LNCaP clone FGC (cell line): ENCODE results near the gene SHANK1.

Source experiments
- DNase-seq: peaks from one replicate; pipeline ENCODE4 v3.0.0-alpha.2; 2011; ENCODE audit warnings: low read depth
- H3K4me3 ChIP-seq: 2 replicates; pipeline ENCODE4 v1.5.1; 2011; ENCODE audit warnings: mild to moderate bottlenecking, low read depth, low read length, control low read depth
- TF ChIP-seq, protein P1 (sequence below): IDR thresholded peaks from 2 replicates; pipeline ENCODE4 v1.5.1; 2012; ENCODE audit warnings: mild to moderate bottlenecking; ENCODE audit not compliant: control insufficient read depth, insufficient read depth; ENCODE audit errors: extremely low read depth

SHANK1 gene

DNA sequence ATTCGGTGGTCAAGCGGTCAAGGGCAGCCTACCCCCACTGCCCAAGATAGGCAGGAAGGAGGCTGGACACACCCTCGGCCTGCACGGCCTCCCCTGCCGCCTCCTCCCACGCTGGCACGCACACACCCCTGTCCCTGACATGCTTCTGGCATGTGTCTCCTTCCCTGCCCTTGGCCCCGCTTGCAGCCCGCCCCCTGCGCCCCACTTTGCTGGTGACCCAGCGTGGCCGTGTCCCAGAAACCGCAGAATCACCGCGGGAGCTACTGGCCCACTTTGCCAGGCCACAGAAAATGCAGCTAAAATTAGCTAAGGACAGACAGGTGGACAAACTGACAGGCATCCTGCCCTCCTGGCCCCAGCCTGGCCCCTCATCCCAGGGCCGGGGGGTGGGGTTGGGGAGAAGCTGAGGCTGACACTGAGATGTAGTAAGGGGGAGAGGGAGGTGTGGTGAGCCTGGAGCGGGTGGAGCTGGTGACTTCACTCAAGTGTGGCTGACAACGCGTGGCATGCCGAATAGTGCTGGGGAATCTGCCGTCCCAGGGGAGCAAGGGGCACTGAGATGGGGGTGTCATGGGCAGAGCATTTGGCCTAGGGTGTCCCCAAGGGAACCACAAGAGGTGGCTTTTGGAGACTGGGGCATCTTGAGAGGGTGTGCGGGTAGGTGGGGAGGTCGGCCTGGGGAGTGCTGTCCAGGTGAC, 2.4 kb downstream of the SHANK1 start:
- H3K4me3 ChIP-seq, result no peak overlapping the region
- no peak for DNase-seq
- TF ChIP-seq, protein P1, sequence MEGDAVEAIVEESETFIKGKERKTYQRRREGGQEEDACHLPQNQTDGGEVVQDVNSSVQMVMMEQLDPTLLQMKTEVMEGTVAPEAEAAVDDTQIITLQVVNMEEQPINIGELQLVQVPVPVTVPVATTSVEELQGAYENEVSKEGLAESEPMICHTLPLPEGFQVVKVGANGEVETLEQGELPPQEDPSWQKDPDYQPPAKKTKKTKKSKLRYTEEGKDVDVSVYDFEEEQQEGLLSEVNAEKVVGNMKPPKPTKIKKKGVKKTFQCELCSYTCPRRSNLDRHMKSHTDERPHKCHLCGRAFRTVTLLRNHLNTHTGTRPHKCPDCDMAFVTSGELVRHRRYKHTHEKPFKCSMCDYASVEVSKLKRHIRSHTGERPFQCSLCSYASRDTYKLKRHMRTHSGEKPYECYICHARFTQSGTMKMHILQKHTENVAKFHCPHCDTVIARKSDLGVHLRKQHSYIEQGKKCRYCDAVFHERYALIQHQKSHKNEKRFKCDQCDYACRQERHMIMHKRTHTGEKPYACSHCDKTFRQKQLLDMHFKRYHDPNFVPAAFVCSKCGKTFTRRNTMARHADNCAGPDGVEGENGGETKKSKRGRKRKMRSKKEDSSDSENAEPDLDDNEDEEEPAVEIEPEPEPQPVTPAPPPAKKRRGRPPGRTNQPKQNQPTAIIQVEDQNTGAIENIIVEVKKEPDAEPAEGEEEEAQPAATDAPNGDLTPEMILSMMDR, result no peak

DNA sequence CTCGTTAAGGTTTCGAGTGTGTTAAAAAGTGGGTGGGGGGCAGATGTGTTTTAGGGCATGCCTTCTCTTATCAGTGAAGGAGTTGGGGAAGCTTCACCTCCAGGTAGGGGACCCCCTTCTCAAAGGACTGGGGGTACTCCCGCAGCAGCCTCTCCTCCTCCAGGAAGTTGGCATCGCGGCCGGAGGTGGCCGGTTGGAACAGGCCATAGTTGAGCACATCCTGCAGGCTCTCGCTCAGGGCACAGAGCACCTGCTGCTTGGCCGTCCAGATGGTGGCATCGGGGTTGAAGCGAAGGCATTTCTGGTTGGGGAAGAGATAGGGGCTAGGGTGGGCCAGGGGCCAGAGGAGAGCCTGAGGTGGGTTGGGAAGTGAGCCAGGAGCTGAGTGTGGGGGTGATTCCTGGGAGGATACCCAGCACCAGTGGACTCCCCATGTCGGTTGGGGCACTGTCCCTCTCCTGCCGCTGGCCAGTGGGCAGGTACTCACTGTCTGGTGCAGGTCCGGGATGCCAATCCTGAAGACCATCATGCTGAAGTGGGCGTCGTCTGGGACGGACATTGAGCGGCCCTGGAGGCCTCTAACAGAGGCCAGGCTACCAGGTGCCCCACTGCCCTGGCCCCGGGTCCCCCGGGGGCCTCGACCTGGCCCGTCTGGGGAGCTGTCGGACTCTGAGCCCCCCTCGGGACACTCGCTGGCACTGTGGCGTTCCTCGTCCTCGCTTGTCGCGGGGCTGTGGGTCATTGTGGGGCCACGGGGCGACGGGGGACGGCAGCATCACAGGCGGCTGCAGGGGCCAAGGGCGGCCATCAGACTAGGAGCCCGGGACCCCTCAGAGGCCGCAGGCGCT, 3.2 kb downstream of the SHANK1 start:
- no peak overlapping the region for H3K4me3 ChIP-seq
- TF ChIP-seq, protein P1, result no peak
- no peak for DNase-seq

DNA sequence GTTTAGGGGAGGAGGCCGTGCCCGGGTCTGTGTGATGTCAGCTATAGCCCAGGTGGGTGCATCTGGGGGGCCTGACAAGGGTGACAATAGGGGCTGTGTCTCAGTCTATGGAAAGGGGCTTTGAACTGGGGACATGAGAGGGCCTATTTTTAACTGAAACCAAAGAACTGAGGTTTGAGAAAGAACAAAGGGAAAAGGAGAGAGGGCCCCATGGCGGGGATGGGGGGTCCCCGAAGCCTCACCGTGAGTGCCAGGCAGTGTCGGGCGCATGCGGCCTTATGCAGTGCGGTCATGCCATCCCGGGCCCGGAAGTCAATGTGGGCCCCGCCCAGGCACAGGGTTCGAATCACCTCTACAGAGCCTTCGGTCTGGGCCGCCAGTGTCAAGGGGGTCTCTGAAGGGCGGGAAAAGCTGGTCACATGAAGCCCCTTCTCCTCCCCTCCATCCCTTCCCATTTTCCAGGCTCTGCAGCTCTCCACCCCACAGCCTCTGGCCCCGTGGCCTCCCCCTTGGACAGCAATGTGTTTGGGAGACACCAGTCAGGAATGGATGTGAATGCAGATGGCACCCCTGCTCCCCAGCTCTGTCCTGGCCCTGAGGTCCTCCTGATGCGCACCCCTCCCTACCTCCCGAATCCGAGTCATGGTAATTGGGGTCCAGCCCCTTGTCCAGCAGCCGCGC, 5.9 kb downstream of the SHANK1 start:
- H3K4me3 ChIP-seq, result no peak overlapping the region
- TF ChIP-seq, protein P1, result no peak
- DNase-seq, result no peak

DNA sequence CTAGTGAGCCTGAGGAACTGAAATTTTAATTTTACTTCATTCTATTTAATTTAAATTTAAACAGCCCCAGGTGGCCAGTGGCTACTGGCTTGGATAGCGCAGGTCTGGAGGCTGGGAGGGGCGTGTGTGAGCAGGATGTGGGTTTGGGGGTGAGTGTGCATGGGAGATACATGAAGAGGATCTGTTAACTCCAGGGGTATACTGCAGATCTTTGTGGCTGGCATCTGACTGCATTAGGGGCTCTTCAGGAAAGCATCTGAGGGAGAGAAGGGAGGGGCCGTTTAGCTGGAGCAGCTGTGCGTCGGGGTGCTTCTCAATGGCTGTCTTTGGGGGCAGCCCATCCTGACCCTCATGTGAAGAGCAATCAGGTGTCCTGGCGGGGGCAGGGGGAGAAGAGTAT, 6.8 kb downstream of the SHANK1 start:
- no peak overlapping the region for H3K4me3 ChIP-seq
- TF ChIP-seq, protein P1, result no peak
- DNase-seq, result no peak

DNA sequence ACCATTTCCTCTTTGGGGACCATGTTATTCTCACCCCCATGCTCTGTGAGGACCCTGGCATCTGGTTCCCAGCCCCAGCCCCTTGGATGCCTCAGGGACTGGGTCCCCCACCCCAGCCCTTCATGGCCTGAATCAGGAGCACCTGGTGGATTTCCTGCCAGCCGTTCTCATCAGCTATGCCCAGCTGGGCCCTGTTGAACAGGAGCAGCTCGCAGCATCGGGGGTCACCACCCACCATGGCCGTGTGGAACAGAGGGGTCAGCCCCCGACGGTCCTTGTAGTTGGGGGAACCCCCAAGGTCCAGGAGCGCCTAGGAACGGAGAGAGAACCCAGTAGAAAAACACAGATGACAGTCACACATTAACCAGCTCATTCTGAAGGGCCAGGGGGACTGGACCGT, 7.8 kb downstream of the SHANK1 start:
- no peak overlapping the region for H3K4me3 ChIP-seq
- no peak for DNase-seq
- TF ChIP-seq, protein P1, result no peak

DNA sequence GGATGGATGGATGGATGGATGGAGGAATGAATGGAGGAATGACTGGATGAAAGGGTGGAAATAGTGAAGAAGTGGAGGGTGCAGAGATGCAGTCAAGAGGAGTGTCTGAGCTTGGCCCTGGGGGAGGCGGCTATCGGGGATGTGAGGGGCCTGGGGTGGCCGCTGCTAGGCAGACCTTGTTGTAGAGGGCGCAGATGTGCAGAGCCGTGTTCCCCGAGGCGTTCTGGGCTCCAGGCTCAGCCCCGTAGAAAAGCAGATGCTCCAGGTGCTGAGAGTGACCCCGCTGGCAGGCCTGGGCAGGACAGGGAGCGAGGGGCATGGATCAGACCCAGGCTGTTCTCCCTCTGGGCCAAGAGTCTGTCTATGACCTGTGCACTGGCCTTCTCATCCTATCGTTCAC, 8.4 kb downstream of the SHANK1 start:
- no peak for DNase-seq
- no peak overlapping the region for H3K4me3 ChIP-seq
- TF ChIP-seq, protein P1, result no peak
